GM12878 (cell line): ENCODE data around the gene TMEM150C. TPM values are rescaled to one million over a fixed set of nuclear protein-coding genes. Genes with fewer than 3 reads are reported as not detected.
"Not testable (repeated sequence)": the region's sequence is repeated elsewhere in the genome, so short reads cannot be mapped to it uniquely, and the experiment has no call there.

Experiments used
- ATAC-seq: fragments of 200-7000 bp; cut with Tn5 transposase; 3 replicates; pipeline ENCODE4 v1.9.1; 2020; ENCODE audit warnings: mild to moderate bottlenecking, moderate library complexity
- BruUV-seq: library from RNA; stranded (reverse); fragments of 400-500 nt; replicated peaks from 2 replicates; lab custom pipeline; 2021; lab: Mats Ljungman, UMichigan
- CTCF ChIA-PET: fragments of 300-600 bp; sonication (Branson Sonifier 250); formaldehyde crosslinking; extraction: SDS; loops from one replicate; lab custom pipeline; 2021; ENCODE audit warnings: inconsistent platforms; lab: Yijun Ruan, JAX
- POLR2A ChIA-PET: fragments of 350-600 bp; formaldehyde crosslinking; extraction: SDS; loops from one replicate; lab custom pipeline; 2021; ENCODE audit warnings: inconsistent platforms; lab: Charles Lee
- RAD21 ChIA-PET: fragments of 300-600 bp; sonication (Branson Sonifier 250); formaldehyde crosslinking; loops from one replicate; lab custom pipeline; 2023; ENCODE audit warnings: antibody characterized with exemption; ENCODE audit not compliant: unreplicated experiment; lab: Charles Lee
- SMC1A ChIA-PET: fragments of 300-600 bp; sonication (Branson Sonifier 250); formaldehyde crosslinking; loops from one replicate; lab custom pipeline; 2023; ENCODE audit not compliant: unreplicated experiment, uncharacterized antibody; lab: Charles Lee
- DNase-seq: peaks from one replicate; pipeline ENCODE4 v3.0.0-alpha.2; 2011; ENCODE audit warnings: low read depth, low spot score
- FAIRE-seq: peaks from 3 replicates; lab custom pipeline; 2011; peaks lifted over from hg19 to GRCh38; lab: Jason Lieb, UNC
- H2AFZ ChIP-seq: 2 replicates; pipeline ENCODE4 v1.6.0; 2011; ENCODE audit warnings: low read depth, low read length, control low read depth; ENCODE audit not compliant: control insufficient read depth
- H3K27ac ChIP-seq: 2 replicates; pipeline ENCODE4 v1.5.1; 2011; ENCODE audit warnings: control low read depth; ENCODE audit not compliant: control insufficient read depth, insufficient read depth
- H3K27me3 ChIP-seq, 2 experiments: replicated peaks in 1 of 2; 2 replicates each; pipeline versions ENCODE4 v1.6.0 to v1.6.1; 2011; ENCODE audit warnings: low read length in 1 of 2; ENCODE audit not compliant: control insufficient read depth in 2 of 2, insufficient read depth in 2 of 2
- H3K36me3 ChIP-seq, 2 experiments: 2 replicates each; pipeline ENCODE4 v1.5.1; 2011; ENCODE audit warnings: low read length in 1 of 2; ENCODE audit not compliant: control insufficient read depth in 2 of 2, insufficient read depth in 2 of 2
- H3K4me1 ChIP-seq: 2 replicates; pipeline ENCODE4 v1.6.1; 2011; ENCODE audit warnings: mild to moderate bottlenecking, low read length, moderate library complexity, mixed read lengths; ENCODE audit not compliant: control insufficient read depth, insufficient read depth
- H3K4me2 ChIP-seq: 2 replicates; pipeline ENCODE4 v1.6.0; 2011; ENCODE audit warnings: control low read depth; ENCODE audit not compliant: control insufficient read depth, insufficient read depth
- H3K4me3 ChIP-seq: fragments of 200-600 bp; sonication (generic); 2 replicates; pipeline ENCODE4 v1.5.1; 2016
- H3K79me2 ChIP-seq: 2 replicates; pipeline ENCODE4 v1.6.0; 2011; ENCODE audit warnings: low read length; ENCODE audit not compliant: control insufficient read depth, insufficient read depth
- H3K9ac ChIP-seq: 2 replicates; pipeline ENCODE4 v1.8.0; 2011; ENCODE audit warnings: low read length, control low read depth, mixed read lengths; ENCODE audit not compliant: control insufficient read depth, insufficient read depth
- H3K9me3 ChIP-seq: replicated peaks from 3 replicates; pipeline ENCODE4 v1.5.1; 2011; ENCODE audit warnings: mild to moderate bottlenecking, low read length; ENCODE audit not compliant: control insufficient read depth, insufficient read depth
- H4K20me1 ChIP-seq: 2 replicates; pipeline ENCODE4 v1.6.0; 2011; ENCODE audit not compliant: control insufficient read depth, insufficient read depth
- POLR2AphosphoS5 ChIP-seq: IDR thresholded peaks from 2 replicates; pipeline ENCODE4 v1.6.1; 2011; ENCODE audit warnings: mild to moderate bottlenecking, low read length, inconsistent platforms
- TAF1 ChIP-seq: IDR thresholded peaks from 2 replicates; pipeline ENCODE4 v1.6.1; 2011; ENCODE audit warnings: mild to moderate bottlenecking, low read depth, low read length, borderline replicate concordance
- YY1 ChIP-seq: IDR thresholded peaks from 2 replicates; pipeline ENCODE4 v1.6.1; 2011; ENCODE audit warnings: low read depth, mild to moderate bottlenecking, low read length
- WGBS: methylation state at CpG from one replicate; pipeline ENCODE4 v1.1.6; 2016; ENCODE audit warnings: low lambda C conversion rate; ENCODE audit not compliant: insufficient replicate concordance, insufficient coverage; ENCODE audit errors: missing lambda C conversion rate; 5-methylcytosine and 5-hydroxymethylcytosine counted together
- in situ Hi-C: fragments of 300-500 bp; cut with MboI; formaldehyde crosslinking; loops from 9 replicates; pipeline ENCODE4 v1.14.3; 2018; ENCODE audit warnings: mixed read lengths
- intact Hi-C: fragments of 100-400 bp; cut with micrococcal nuclease; formaldehyde crosslinking; loops from one replicate; pipeline ENCODE4 v1.14.2; 2022; ENCODE audit not compliant: unreplicated experiment
- polyA plus RNA-seq, 11 experiments: library from polyadenylated mRNA; depleted of rRNA in 4 of 11; unstranded in 6 of 11; stranded (reverse) in 5 of 11; fragments of >200 nt; fragmentation: Nextera tagmentation in 4 of 11; fragmentation: Illumina TruSeq in 1 of 11; extraction: Ambion mirVana in 4 of 11; extraction: Trizol in 1 of 11; gene quantifications; 1 replicate in 1 of 11; 2 replicates in 10 of 11; pipeline versions ENCODE4 v1.2.1 to v1.2.3, GENCODE V29; 2011 to 2016; ENCODE audit warnings: inconsistent platforms in 2 of 11, missing spikeins in 2 of 11, low read depth in 1 of 11
- total RNA-seq, 4 experiments: library from RNA; depleted of rRNA in 3 of 4; stranded (reverse); fragments of >200 nt in 3 of 4; fragmentation: Illumina TruSeq in 1 of 4; extraction: Trizol in 1 of 4; gene quantifications; 2 replicates each; pipeline versions ENCODE4 v1.2.1 to v1.2.3, GENCODE V29; 2013 to 2021

The TMEM150C gene
- total and polyA plus RNA-seq, 10 of the 15 experiments (the other 5 are each of a cell fraction or from before 2014, with no cell fraction given) = 0.04 to 0.78 (median 0.13) TPM; not detected in 2

DNA sequence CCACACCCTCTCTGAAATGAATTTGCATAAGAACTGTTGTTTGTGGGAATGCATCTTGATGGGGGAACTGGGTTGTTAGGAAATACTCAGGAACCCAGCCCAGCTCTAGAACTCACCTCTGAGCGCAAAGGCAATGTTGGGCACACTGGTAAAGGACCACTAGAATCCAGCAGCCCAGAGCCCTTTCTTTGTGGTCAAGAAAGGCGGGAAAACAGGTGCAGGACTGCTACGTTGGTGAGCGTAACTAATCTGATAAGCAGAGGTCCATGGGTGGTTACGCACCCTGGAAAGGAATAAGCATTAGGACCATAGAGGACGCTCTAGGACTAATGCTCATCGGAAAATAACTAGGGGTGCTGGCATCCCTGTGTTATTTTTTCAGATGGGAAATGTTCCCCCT is 85.9 kb downstream of the TMEM150C start:
- H3K27me3 ChIP-seq, ATAC-seq, H3K36me3 ChIP-seq, H3K4me1 ChIP-seq, SMC1A ChIA-PET, H3K4me3 ChIP-seq, CTCF ChIA-PET, H3K9ac ChIP-seq, H3K79me2 ChIP-seq, H3K9me3 ChIP-seq, RAD21 ChIA-PET, POLR2A ChIA-PET, DNase-seq, BruUV-seq, H3K27ac ChIP-seq, H4K20me1 ChIP-seq, in situ Hi-C loops, H3K4me2 ChIP-seq, intact Hi-C loops, FAIRE-seq, H2AFZ ChIP-seq: not testable (repeated sequence)
- 98% methylated on average over 7 of the region's 7 CpGs for WGBS

DNA sequence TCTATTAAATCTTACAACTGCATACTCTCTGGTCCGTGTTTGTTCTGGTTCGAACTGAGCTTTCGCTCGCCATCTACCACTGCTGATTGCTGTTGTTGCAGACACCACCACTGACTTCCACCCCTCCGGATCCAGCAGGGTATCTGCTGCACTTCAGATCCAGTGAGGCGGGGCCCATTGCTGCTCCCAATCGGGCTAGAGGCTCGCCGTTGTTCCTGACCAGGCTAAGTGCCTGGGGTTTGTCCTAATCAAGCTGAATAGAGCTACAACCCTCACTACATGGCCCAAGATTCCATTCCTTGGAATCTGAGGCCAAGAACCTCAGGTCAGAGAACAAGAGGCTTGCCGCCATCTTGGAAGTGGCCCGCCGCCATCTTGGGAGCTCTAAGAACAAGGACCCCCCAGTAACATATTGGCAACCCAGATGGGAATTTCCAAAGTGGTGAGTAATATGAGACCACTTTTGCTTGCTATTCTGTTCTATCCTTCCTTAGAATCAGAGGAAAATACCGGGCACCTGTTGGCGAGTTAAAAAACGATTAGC is 88.1 kb downstream of the TMEM150C start:
- Histone ChIP-seq H3K79me2 (no peaks in the 10 kb centered on the region), H3K4me1 (no peaks in the 10 kb centered on the region), H3K27me3 (no peaks in the 10 kb centered on the region), H3K9me3 (no peaks in the 10 kb centered on the region), H3K4me3 (no peak overlapping the region), H4K20me1 (no peaks in the 10 kb centered on the region), H2AFZ (no peak overlapping the region), H3K36me3 (no peaks in the 10 kb centered on the region), H3K27ac (no peak overlapping the region), H3K4me2 (no peak overlapping the region), H3K9ac (no peak overlapping the region)
- DNase-seq (no peak), ATAC-seq (no peak), FAIRE-seq (no peak)
- 98% methylated on average over 15 of the region's 15 CpGs for WGBS
- ChIA-PET POLR2A (no interaction called here), SMC1A (interaction anchor here (0.9 kb wide), 1 partner anchor 12 kb away, joined by 3 read pairs; no protein-coding TSS in a partner anchor), RAD21 (no interaction called here), CTCF (no interaction called here)
- no TSS peak for BruUV-seq
- intact Hi-C loops (no loop called here), in situ Hi-C loops (no loop called here)
- TF ChIP-seq YY1 (peak; percentile 63; the same call in 1 of the 2 replicates), POLR2AphosphoS5 (no peak), TAF1 (no peak)

- H3K4me2 ChIP-seq, RAD21 ChIA-PET, H3K9ac ChIP-seq, POLR2A ChIA-PET, intact Hi-C loops, H3K4me3 ChIP-seq, in situ Hi-C loops, ATAC-seq, H3K27me3 ChIP-seq, H4K20me1 ChIP-seq, H3K36me3 ChIP-seq, H3K27ac ChIP-seq, H3K79me2 ChIP-seq, H2AFZ ChIP-seq, CTCF ChIA-PET, FAIRE-seq, H3K9me3 ChIP-seq, DNase-seq, BruUV-seq, H3K4me1 ChIP-seq: not testable (repeated sequence)
- SMC1A ChIA-PET = interaction anchor here (0.9 kb wide), 1 partner anchor 13 kb away, joined by 3 read pairs; no protein-coding TSS in a partner anchor
- WGBS = 92% methylated on average over 5 of the region's 5 CpGs
Measured at GRCh38 chr4:82473080-82473479, 88.7 kb downstream of the TMEM150C start.
